Smooth muscle cell (in vitro differentiated cells): ENCODE measurements around the gene NFIX. TPM values are rescaled to one million over a fixed set of nuclear protein-coding genes. Genes with fewer than 3 reads are reported as not detected.

Source experiments
- DNase-seq: peaks from one replicate; lab custom pipeline; 2025; ENCODE audit not compliant: unreplicated experiment; lab: John Stamatoyannopoulos, UW
- H2AFZ ChIP-seq: fragments of 200-600 bp; sonication (generic); 2 replicates; pipeline ENCODE4 v1.6.0; 2016; ENCODE audit warnings: antibody characterized with exemption, low read depth, mild to moderate bottlenecking
- H3F3A ChIP-seq: fragments of 200-600 bp; sonication (generic); 2 replicates; pipeline ENCODE4 v1.6.0; 2017; ENCODE audit warnings: antibody characterized with exemption, low read depth
- H3K27ac ChIP-seq: fragments of 200-600 bp; sonication (generic); 2 replicates; pipeline ENCODE4 v1.5.1; 2016; ENCODE audit warnings: low read depth, mild to moderate bottlenecking
- H3K27me3 ChIP-seq: fragments of 200-600 bp; sonication (generic); 2 replicates; pipeline ENCODE4 v1.6.1; 2016; ENCODE audit warnings: low read depth, mild to moderate bottlenecking
- H3K36me3 ChIP-seq: fragments of 200-600 bp; sonication (generic); 2 replicates; pipeline ENCODE4 v1.5.1; 2016; ENCODE audit warnings: low read depth
- H3K4me1 ChIP-seq: fragments of 200-600 bp; sonication (generic); 2 replicates; pipeline ENCODE4 v1.5.1; 2016; ENCODE audit warnings: low read depth
- H3K4me2 ChIP-seq: fragments of 200-600 bp; sonication (generic); 2 replicates; pipeline ENCODE4 v1.6.0; 2016; ENCODE audit warnings: mild to moderate bottlenecking
- H3K4me3 ChIP-seq: fragments of 200-600 bp; sonication (generic); 2 replicates; pipeline ENCODE4 v1.5.1; 2016; ENCODE audit warnings: mild to moderate bottlenecking
- H3K79me2 ChIP-seq: fragments of 200-600 bp; sonication (generic); 2 replicates; pipeline ENCODE4 v1.6.0; 2016; ENCODE audit warnings: low read depth, mild to moderate bottlenecking
- H3K9ac ChIP-seq: fragments of 200-600 bp; sonication (generic); 2 replicates; pipeline ENCODE4 v1.6.0; 2016; ENCODE audit warnings: low read depth
- H3K9me3 ChIP-seq: fragments of 200-600 bp; sonication (generic); replicated peaks from 2 replicates; pipeline ENCODE4 v1.5.1; 2016; ENCODE audit warnings: low read depth
- H4K20me1 ChIP-seq: fragments of 200-600 bp; sonication (generic); 2 replicates; pipeline ENCODE4 v1.6.0; 2016; ENCODE audit warnings: low read depth
- WGBS: methylation state at CpG from one replicate; pipeline ENCODE4 v1.1.7; 2016; ENCODE audit warnings: low lambda C conversion rate; 5-methylcytosine and 5-hydroxymethylcytosine counted together
- polyA plus RNA-seq: library from polyadenylated mRNA; unstranded; fragments of >200 nt; fragmentation: Nextera tagmentation; extraction: Ambion mirVana; gene quantifications from 2 replicates; pipeline ENCODE4 v1.2.1, GENCODE V29; 2016
- total RNA-seq: library from RNA; depleted of rRNA; stranded (reverse); fragments of >200 nt; gene quantifications from 2 replicates; pipeline ENCODE4 v1.2.3, GENCODE V29; 2014
- TF ChIP-seq, protein P1 (sequence below): fragments of 200-600 bp; sonication (generic); IDR thresholded peaks from 2 replicates; pipeline ENCODE4 v1.5.1; 2017; ENCODE audit warnings: borderline replicate concordance, mild to moderate bottlenecking, antibody characterized with exemption; ENCODE audit not compliant: insufficient read depth, poor library complexity, severe bottlenecking

Gene NFIX
- total and polyA plus RNA-seq, 2 experiments from 2014 or later: 1.9 to 2.3 TPM

DNA sequence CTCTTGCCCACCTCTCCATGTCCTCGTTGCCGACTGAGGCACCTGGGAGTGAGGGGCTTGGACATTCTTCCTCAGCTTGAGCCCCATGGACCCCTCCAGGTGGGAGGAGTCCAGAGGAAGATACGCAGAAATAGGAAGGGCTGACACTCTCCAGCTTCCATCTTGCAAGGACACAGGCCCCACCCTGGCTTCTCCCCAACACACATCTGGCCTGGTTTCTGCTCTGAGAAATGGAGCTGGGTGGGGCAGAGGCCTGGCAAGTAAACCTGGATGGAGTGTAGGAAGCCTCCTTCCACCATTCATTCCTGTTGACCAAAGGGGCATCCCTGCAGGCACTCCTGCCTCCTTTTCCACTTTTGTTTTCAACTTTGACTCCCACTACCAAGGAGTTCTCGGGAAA lies 50.5 kb downstream of the NFIX start:
- Histone ChIP-seq H3K27me3 (no peaks in the 10 kb centered on the region), H3K36me3 (no peaks in the 10 kb centered on the region), H3K9me3 (no peaks in the 10 kb centered on the region), H3K79me2 (no peaks in the 10 kb centered on the region), H2AFZ (no peak overlapping the region), H3K27ac (no peak overlapping the region), H3K4me2 (no peak overlapping the region), H3F3A (no peaks in the 10 kb centered on the region), H4K20me1 (no peaks in the 10 kb centered on the region), H3K4me1 (peaks cover under 1% of the 10 kb centered on the region), H3K9ac (no peak overlapping the region), H3K4me3 (no peak overlapping the region)
- WGBS: 96% methylated on average over 4 of the region's 4 CpGs
- TF ChIP-seq, protein P1, sequence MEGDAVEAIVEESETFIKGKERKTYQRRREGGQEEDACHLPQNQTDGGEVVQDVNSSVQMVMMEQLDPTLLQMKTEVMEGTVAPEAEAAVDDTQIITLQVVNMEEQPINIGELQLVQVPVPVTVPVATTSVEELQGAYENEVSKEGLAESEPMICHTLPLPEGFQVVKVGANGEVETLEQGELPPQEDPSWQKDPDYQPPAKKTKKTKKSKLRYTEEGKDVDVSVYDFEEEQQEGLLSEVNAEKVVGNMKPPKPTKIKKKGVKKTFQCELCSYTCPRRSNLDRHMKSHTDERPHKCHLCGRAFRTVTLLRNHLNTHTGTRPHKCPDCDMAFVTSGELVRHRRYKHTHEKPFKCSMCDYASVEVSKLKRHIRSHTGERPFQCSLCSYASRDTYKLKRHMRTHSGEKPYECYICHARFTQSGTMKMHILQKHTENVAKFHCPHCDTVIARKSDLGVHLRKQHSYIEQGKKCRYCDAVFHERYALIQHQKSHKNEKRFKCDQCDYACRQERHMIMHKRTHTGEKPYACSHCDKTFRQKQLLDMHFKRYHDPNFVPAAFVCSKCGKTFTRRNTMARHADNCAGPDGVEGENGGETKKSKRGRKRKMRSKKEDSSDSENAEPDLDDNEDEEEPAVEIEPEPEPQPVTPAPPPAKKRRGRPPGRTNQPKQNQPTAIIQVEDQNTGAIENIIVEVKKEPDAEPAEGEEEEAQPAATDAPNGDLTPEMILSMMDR: no peak
- DNase-seq: no peak

- Histone ChIP-seq H4K20me1 (no peaks in the 10 kb centered on the region), H3K4me3 (no peak overlapping the region), H3K9me3 (no peaks in the 10 kb centered on the region), H3K4me1 (peaks cover 12% of the 10 kb centered on the region), H3K4me2 (no peak overlapping the region), H3K36me3 (no peaks in the 10 kb centered on the region), H2AFZ (no peak overlapping the region), H3K79me2 (no peaks in the 10 kb centered on the region), H3K27me3 (no peaks in the 10 kb centered on the region), H3F3A (no peaks in the 10 kb centered on the region), H3K27ac (no peak overlapping the region), H3K9ac (no peak overlapping the region)
- WGBS: 96% methylated on average over 7 of the region's 7 CpGs
- DNase-seq: no peak
- TF ChIP-seq, protein P1: no peak
These were observed 52.1 kb downstream of the NFIX start for GRCh38 chr19:13047374-13047773.

DNA sequence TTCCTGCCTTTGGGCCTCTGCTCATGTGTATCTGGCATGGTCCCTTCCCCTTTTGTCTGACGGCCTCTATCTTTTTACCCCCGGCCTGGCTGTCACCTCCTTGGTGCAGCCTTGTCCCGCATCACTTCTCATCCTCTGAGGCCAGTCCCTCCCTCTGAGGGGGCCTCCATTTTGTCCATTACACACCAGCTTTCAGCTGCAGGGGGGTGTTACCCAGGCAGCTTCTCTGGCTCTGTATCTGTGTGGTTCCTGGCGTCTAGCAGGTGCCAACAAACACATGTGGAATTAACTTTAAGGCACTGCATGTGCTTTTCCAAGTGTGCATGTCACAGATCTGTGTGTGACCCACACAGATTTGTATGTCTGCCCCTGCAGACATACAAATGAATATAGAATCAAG lies 55.0 kb downstream of the NFIX start:
- Histone ChIP-seq H3K4me1 (peaks cover 35% of the 10 kb centered on the region), H3K9me3 (no peaks in the 10 kb centered on the region), H3K4me2 (no peak overlapping the region), H3K36me3 (no peaks in the 10 kb centered on the region), H2AFZ (no peak overlapping the region), H3K79me2 (no peaks in the 10 kb centered on the region), H3K4me3 (no peak overlapping the region), H3F3A (peaks cover 9% of the 10 kb centered on the region), H3K27me3 (no peaks in the 10 kb centered on the region), H4K20me1 (no peaks in the 10 kb centered on the region), H3K9ac (no peak overlapping the region), H3K27ac (no peak overlapping the region)
- TF ChIP-seq, protein P1: no peak
- 87% methylated on average over 4 of the region's 4 CpGs for WGBS
- no peak for DNase-seq

DNA sequence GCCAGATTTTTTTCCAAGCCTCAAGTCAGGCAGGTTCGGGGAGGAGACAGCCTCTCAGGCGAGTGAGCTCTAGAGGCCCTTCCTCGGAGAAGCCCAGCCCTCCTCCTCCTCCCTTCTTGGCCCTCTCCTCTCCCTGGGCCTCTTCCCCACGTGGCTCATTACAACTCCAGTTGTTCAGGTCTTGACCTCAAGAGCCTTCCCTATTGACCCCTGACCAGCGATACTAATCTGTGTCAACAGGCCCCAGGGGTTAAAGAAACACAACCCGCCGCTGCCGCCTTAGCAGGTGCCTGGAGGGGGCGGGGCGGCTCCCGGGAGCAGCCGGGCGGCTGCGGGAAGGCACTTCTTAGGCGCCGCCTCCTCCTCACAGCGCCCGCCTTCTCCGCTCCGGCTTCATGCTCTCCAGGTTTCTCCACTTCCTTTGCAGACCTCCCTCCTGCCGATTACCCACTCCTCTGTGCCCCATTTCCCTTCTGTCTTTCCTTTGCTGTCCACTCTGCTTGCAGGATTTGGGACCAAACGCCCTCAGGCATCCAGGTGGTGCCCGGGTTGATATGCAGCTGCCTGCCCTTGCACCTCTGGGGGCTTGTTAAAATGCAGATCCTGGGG lies 56.4 kb downstream of the NFIX start:
- DNase-seq: no peak
- H3K4me2 ChIP-seq: peak overlapping the region; percentile 77
- H3K79me2 ChIP-seq: no peaks in the 10 kb centered on the region
- H3K9ac ChIP-seq: no peak overlapping the region
- no peaks in the 10 kb centered on the region for H4K20me1 ChIP-seq
- no peaks in the 10 kb centered on the region for H3K9me3 ChIP-seq
- no peak overlapping the region for H2AFZ ChIP-seq
- no peaks in the 10 kb centered on the region for H3K27me3 ChIP-seq
- peaks cover 9% of the 10 kb centered on the region for H3F3A ChIP-seq
- WGBS: 7% methylated on average over 14 of the region's 23 CpGs
- H3K4me1 ChIP-seq: peaks cover 49% of the 10 kb centered on the region
- no peaks in the 10 kb centered on the region for H3K36me3 ChIP-seq
- H3K4me3 ChIP-seq: no peak overlapping the region
- no peak overlapping the region for H3K27ac ChIP-seq
- TF ChIP-seq, protein P1: no peak
